GM18505 (cell line): ENCODE results near the gene PTPDC1.
"Not testable (repeated sequence)": the region's sequence is repeated elsewhere in the genome, so short reads cannot be mapped to it uniquely, and the experiment has no call there.

ENCODE experiments used
- ATAC-seq: cut with Tn5 transposase; IDR thresholded peaks from one replicate; pipeline ENCODE4 v1.9.1; 2021; ENCODE audit not compliant: unreplicated experiment
- POLR2A ChIP-seq: IDR thresholded peaks from 4 replicates; pipeline ENCODE4 v1.6.1; 2011; ENCODE audit warnings: borderline replicate concordance; ENCODE audit not compliant: insufficient read depth, insufficient read length; ENCODE audit errors: extremely low read depth

PTPDC1 gene

DNA sequence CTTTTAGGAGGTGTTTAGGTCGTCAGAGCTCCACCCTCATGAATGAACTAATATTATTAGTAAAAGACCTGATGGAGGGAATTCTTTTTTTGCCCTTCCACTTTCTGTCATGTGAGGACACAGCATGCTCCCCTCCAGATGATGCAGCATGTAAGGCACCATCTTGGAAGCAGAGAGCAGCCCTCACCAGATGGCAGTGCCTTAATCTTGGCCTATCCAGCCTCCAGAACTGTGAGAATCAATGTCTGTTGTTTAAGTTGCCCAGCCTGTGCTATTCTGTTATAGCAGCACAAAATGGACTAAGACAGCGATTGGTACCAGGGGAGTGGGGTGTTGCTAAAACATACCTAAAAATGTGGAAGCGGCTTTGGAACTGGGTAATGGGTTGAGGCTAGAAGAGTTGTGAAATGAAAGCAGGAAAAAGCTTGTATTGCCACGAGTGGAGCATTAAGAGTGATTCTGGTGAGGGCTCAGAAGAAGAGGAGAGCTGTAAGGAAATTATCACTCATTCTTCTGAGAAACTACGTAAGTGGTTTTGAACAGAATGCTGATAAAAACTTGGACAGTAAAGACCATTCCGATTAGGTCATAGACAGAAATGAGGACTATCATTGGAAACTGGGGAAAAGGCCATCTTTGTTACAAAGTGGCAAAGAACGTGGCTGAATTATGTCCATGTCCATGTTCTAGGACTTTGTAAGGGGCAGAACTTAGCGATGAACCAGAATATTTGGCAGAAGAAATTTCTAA is 28.6 kb downstream of the PTPDC1 start:
- ATAC-seq = no peak

DNA sequence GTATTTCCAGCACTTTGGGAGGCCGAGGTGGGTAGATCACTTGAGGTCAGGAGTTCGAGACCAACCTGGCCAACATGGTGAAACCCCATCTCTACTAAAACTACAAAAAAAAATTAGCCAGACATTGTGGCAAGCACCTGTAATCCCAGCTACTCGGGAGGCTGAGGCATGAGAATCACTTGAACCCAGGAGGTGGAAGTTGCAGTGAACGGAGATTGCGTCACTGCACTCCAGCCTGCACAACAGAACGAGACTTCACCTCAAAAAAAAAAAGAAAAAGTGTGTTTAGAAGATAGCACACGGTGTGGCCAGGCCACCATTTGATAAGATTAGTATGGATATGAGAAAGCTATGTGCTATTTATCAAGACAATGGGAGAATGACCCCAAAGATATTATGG is 35.8 kb downstream of the PTPDC1 start:
- ATAC-seq = not testable (repeated sequence)

More for the DNA sequence above, 28.6 kb downstream of the PTPDC1 start:
- TF ChIP-seq POLR2A = no peak

DNA sequence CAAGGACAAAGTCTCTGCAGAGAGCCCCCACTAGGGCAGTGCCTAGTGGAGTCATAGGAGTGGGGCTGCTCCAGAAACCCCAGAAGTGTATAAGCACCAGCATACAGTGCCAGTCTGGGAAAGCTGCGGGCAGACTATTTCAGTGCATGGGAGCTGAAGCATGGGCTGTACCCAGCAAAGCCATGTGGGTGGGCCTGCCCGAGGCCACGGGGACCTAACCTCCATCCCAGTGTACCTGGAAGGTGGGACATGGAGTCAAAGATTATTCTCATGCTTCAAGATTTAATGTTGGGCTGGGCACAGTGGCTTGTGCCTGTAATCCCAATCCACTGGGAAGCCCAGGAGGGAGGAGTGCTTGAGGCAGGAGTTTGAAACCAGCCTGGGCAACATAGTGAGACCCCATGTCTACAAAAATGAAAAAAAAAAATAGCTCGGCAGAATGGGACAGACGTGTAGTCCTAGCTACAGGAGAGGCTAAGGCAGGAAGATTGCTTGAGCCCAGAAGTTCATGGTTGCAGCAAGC is 36.7 kb downstream of the PTPDC1 start:
- ATAC-seq = no peak
- TF ChIP-seq POLR2A = no peak

DNA sequence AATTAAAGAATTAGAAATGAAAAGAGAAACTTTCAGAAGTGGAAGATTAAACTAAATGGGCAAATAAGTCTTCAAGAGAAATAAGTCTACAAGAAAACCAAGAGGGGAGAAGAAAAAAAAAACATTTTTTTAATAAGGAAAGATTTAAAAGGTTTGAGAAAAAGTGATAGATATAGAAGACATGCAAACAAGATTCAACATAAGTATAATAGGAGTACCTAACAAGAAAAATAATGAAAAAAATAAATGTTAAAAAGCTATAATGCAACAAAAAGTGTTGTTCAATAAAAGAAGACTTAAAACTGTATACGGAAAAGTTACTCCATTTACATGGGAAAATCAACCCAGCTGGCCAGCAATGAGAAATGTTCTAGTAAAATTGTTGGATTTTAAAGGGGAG is 42.6 kb downstream of the PTPDC1 start:
- ATAC-seq = no peak
- TF ChIP-seq POLR2A = no peak

DNA sequence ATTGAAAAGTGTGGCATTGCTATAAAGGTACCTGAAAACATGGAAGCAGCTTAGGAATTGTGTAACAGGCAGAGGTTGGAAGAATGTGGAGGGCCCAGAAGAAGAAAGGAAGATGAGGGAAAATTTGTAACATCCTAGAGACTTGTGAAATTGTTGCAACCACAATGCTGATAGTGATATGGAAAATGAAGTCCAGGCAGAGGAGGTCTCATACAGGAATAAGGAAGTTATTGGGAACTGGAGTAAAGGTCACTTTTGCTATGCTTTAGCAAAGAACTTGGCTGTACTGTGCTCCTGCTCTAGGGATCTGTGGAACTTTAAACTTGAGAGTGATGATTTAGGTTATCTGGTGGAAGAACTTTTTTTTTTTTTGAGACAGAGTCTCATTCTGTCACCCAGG is 43.5 kb downstream of the PTPDC1 start:
- no peak for ATAC-seq
- no peak for TF ChIP-seq POLR2A

DNA sequence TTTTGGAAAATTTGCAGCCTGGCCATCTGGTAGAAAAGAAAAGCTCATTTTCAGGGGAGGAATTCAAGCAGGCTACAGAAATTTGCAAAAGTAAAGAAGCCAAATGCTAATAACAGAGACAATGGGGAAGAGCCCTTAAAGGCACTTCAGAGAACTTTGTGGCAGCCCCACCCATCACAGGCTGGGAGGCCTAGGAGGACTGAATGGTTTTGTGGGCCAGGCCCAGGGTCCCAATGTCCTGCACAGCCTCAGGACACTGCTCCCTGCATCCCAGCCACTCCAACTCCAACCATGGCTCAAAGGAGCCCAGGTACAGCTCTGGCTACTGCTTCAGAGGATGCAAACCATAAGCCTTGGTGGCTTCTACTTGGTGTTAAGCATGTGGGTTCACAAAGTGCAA is 44.3 kb downstream of the PTPDC1 start:
- TF ChIP-seq POLR2A = no peak
- no peak for ATAC-seq

DNA sequence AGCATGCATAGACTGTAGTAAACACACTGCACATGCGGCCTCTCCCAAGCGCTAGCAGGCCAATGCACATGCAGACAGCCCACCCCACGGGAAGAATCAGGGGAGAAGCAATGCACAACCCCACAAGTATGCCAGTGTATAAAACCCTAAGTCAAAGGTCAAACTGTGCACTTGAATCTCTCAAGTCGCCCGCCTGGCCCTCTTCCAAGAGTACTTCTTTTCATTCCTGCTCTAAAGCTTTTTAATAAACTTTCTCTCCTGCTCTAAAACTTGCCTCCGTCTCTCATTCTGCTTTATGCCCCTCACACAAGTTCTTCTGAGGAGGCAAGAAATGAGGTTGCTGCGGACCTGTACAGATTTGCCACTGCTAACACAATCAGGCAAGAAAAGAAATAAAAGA is 50.4 kb downstream of the PTPDC1 start:
- ATAC-seq = no peak
- no peak for TF ChIP-seq POLR2A

DNA sequence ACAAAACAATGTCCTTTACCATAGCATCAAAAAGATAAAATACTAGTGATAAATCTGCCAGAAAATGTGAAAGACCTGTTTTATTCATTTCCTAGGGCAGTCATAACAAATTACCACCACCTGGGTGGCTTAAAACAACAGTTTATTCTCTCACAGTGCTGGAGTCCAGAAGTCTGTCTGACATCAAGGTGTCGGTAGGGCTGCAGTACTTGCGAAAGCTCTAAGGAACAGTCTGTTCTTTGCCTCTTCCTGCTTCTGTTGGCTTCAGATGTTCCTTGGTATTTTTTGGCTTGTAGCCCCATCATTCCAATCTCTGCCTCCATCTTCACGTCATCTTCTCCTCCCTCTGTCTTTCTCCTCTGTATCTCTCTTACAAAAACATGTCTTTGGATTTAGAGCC is 51.0 kb downstream of the PTPDC1 start:
- no peak for ATAC-seq
- no peak for TF ChIP-seq POLR2A

DNA sequence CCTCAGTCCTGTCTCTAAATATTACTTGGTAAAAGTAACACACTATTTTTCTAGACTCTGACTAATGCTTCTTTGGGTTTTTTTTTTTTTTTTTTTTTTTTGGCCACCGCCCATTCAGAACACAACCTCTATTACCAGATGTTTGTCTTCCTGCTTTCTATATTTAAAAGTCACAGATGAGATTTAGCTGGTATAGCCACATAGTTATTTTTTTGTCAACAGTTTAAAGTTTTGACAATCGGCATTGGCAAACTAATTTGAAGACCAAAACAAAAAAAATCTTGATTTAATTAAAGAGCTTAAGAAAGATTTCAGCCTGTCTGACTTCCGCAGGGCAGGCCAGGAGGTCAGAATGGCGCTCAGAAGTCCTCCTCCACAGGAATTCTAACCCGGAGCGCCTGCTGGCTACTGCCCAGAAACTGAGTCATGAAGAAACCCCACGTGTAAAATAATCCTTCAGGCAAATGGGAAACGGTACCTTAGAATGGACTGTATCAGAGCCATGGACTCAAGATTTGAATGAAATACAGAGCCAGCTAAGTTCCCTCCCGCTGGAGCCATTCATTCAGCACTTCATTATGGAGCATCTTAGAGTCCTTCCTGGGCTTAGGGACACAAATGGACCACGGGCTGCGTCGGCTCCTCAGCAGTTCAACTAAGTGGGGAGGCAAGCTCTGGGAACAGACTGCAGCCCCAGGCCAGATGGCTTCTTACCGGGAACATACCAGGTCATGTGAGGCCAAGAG is 55.6 kb downstream of the PTPDC1 start:
- no peak for ATAC-seq
- no peak for TF ChIP-seq POLR2A

DNA sequence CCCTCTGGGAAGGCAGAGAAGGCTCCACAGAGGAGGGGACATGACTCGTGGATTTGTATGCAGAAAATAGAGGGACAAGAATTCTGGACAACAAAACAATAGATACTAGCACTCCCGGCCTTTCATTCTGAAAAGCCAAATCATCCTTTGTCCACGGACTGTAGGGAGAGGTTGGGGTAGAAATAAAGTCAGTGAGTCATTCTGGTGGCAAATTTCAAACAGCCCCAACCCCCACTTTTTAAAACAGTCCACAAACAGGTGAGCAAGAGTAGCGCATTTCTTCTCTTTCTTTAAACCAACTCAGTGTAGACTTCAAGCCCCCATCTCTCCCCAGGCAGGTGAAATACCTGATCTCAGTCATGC is 56.1 kb downstream of the PTPDC1 start:
- no peak for ATAC-seq

DNA sequence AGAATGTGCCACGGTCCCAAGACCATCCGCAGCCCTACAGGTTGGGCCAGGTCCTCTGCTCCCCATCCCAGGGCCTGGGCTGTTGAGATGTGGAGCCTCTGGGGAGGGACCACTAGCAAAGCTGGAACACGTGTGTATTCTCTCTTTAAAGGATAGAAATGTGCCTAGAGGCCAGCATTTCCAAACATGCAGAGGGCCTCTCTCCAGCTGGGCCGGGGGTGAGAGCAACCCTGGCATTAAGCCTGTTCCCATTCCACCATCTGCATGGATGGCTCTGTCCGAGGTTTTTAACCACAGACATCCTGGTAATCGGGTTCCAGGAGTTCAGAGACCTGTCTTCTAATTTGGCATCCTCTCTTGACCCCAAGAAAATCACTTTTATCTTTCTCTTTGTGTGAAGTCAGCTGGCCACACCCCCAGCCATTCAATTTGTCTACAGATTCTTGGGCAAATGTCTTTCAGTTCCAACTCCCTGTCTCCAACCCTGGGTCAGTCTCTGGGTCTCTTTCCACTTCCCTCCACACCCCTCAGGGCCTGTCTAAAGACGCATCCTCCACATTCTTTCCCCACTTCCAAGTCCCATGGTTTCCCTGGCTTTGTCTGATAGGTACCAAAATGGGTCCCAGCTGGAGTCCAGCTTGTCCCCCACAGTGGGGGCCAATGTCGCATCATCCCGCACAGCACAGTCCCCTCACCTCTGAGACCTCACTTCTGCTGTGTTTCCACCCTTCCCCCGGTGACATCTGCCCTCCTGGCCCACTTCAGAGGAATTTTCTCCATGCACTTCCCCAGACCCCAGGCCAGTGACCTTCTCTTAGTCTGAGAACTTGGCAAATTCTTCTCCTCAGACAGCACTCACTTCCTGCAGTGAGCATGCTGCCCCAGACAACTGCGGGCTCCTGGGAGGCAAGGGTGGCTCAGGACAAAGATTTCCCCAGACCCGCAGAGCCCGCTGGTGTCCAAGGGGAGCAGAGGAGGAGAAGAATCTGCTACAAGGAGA is 56.8 kb downstream of the PTPDC1 start:
- no peak for ATAC-seq
- no peak for TF ChIP-seq POLR2A

More for the DNA sequence above, 56.1 kb downstream of the PTPDC1 start:
- no peak for TF ChIP-seq POLR2A

DNA sequence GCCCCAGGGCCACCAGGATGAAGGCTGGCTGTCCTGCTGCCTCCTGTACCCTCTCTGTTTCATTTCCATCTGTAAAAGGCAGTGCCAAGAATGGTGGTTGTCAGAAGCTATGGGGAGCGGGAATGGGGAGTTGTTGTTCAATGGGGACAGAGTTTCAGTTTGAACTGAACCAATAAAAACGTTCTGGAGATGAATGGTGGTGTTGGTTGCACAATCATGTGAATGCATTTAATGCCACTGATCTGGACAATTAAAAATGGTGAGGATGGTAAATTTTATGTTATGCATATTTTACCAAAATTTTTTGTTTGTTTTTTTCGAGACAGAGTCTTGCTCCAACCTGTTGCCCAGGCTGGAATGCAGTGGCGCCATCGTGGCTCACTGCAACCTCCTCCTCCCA is 58.1 kb downstream of the PTPDC1 start:
- no peak for TF ChIP-seq POLR2A
- ATAC-seq = no peak

DNA sequence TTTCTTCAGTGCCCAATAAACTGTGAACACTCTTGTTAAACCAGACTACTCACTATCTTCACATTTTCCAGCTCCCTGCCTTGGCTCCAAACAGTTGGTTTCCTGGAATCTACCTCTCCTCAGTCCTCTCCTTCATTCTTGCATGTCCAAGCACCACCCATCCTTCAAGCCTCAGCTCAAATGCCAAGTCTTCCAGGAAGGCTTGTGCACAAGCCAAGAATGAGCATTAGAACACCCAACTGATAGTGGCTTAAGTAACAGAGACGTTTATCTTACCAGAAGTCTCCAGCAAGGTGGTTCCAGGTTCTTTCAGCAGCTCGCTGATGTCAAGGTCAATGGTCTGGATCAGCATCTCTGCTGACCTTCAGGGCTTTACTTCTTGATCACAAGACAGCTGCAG is 60.1 kb downstream of the PTPDC1 start:
- ATAC-seq = no peak
- no peak for TF ChIP-seq POLR2A

DNA sequence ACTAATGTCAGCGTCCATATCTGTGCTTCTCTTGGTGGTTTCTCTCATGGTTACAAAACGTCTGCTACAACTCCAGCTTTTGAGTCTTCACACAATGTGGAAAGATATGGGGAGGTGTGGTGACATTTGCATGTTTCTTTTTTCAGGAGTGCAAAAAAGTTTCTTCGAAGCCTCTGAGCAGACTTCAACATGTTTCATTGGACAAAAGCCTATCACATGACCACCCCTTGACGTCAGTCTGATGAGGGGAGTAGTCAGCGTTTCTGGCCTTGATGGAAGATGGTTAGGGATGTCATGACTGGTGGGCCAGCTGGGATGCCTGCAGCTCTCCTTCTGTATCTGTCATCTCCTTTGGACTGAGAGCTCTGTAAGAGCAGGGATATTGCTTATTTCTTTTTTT is 61.4 kb downstream of the PTPDC1 start:
- TF ChIP-seq POLR2A = no peak
- ATAC-seq = no peak

DNA sequence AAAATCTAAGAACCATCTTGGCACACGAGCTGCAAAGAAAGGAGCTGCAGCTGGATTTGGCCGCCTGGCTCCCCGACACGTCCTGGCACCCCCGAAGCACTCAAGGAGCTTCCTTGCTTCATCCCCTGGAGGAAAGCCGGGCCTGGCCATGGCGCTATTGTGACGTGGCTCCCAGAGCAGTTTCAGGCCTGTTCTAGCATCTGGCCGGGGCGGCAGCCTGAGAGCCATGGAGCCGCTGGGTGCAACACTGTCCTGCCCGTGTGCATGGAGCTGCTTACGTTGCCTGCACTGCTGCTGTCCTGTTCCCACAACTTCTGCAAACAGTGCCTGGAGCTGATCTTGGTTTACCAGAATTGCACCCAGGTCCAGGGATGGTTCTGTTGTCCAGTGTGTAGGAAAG is 63.5 kb downstream of the PTPDC1 start:
- no peak for ATAC-seq
- TF ChIP-seq POLR2A = no peak
